ENCODE data around the gene IGSF9.

DNA sequence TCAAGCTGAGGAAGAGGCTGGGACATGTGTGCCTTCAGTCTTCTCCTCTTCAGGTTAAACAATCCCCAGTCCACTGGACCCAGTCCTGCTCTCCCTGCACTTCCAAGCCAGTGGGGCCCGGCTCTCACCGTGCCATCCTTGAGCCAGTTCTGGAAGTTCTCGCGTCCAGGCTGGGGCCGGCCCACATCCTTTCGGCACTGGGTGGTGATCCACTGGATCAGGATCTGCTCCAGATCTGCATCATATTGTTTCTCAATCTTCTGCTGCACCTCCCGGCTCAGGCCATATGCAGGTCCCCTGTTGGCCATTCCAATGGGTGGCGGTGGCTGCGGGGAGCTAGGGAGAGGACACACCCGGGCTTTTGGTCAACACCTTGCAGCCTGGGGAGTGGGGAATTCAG lies 25.2 kb downstream of the IGSF9 start:
- TF ChIP-seq, protein P1, sequence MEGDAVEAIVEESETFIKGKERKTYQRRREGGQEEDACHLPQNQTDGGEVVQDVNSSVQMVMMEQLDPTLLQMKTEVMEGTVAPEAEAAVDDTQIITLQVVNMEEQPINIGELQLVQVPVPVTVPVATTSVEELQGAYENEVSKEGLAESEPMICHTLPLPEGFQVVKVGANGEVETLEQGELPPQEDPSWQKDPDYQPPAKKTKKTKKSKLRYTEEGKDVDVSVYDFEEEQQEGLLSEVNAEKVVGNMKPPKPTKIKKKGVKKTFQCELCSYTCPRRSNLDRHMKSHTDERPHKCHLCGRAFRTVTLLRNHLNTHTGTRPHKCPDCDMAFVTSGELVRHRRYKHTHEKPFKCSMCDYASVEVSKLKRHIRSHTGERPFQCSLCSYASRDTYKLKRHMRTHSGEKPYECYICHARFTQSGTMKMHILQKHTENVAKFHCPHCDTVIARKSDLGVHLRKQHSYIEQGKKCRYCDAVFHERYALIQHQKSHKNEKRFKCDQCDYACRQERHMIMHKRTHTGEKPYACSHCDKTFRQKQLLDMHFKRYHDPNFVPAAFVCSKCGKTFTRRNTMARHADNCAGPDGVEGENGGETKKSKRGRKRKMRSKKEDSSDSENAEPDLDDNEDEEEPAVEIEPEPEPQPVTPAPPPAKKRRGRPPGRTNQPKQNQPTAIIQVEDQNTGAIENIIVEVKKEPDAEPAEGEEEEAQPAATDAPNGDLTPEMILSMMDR (IDR thresholded peaks at IDR 0.05; ENCODE audit: insufficient read depth, low read depth, low read length), result no peak
- TF ChIP-seq EZH2 (IDR thresholded peaks at IDR 0.05; ENCODE audit: insufficient read depth, low read length), result no peak
